GM18498 (cell line): ENCODE data around the gene EPAS1.

Experiments used
- ATAC-seq: cut with Tn5 transposase; IDR thresholded peaks from one replicate; pipeline ENCODE4 v1.9.1; 2021; ENCODE audit warnings: mild to moderate bottlenecking, moderate library complexity; ENCODE audit not compliant: unreplicated experiment

EPAS1 gene

DNA sequence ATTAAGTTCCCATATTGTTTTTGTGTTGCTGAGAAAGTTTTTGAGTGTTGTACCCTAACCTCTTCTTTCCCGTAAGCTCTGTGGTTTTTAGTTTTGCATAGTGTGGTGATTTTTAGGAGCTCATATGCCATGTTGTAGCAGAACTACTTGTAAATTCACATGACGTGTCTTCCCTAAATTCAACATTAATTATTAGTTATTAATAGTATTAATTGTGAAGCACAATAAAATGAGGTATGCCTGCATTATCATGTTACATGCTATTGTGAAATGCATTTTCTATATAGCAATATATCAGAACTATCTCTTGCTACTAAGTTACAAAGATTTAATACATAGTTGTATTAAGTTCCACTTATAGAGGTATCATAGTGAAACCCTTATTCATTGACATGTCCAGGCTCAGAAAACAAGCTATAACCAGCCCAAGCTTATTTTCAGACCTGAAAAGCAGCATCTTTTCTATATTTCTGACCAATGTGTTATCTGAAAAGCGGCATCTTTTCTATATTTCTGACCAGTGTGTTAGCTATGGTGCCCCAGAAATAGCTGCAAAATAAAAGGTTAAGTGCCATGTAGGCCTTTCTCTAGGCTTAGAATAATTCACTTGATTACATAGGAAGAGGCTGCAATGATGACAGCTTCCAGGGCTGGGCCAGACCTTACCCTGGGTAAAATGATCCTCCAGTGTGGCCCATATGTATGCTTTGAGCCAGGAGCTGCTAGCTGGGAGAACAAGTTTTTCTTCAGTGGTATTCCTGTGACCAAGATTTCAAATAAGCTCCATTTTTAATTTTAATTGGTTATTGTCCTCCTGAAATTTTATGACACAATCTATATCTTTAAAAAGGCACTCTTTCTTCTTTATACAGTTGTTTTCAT, 21.6 kb downstream of the EPAS1 start:
- ATAC-seq = no peak

- ATAC-seq = no peak
Observed at GRCh38 chr2:46319711-46320110, 22.5 kb downstream of the EPAS1 start.

DNA sequence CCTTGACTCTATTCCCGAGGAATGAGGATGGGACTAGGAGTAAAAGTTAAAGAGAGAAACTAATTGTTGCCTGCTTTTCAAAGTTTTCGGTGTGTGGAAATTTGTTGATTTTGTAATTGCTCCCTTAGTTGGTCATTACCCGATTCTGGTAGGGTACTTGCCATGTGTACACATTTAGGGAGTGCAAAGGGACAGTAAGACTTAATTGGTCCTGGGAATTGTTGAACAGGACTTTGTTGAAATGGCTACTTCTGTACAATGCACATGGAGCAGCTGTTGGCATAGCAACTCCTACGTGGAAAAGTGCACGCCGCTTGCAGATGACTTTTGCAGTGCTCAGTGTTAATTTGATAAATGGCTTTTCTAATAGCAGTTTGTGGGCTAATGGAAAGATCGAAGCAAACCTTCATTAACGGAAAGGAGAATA, 22.9 kb downstream of the EPAS1 start:
- ATAC-seq = no peak

GRCh38 chr2:46323730-46324129, 26.5 kb downstream of the EPAS1 start:
- no peak for ATAC-seq

DNA sequence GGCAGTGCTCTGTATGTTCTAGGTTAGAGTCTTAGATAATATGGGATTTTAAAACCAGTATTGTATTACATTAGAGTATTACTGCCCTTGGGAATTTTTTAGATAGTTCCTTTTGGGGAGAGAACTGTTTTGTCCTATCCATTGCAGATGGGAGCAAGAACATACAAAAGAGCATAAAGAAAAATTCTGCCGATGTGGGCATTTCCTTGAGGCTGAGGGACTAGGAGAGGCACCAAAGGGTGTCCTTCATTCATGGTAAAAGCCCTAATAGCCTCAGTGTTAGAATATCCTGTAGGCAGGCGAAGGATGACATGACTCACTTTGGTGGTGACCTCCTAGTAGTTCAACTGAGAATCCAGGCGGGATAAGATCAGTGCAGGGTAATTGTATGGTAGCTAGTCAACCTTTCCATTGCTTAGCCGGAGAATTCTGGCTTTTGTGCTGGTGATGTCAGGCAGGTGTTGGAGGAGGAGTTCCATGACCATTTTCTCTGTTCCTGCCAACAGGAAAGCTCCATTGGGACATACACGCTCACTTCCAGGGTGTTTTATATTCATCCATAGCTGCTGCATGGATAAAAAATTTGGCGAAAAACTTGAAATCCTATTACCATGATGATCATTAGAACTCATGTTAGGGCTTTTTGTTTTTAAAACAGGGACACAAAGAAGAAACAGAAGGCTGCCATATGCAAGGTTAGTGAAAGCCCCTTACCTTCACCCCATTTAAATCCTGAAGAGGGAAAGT, 28.1 kb downstream of the EPAS1 start:
- no peak for ATAC-seq

- ATAC-seq = no peak
Observed at GRCh38 chr2:46326231-46326980, 29.2 kb downstream of the EPAS1 start.

DNA sequence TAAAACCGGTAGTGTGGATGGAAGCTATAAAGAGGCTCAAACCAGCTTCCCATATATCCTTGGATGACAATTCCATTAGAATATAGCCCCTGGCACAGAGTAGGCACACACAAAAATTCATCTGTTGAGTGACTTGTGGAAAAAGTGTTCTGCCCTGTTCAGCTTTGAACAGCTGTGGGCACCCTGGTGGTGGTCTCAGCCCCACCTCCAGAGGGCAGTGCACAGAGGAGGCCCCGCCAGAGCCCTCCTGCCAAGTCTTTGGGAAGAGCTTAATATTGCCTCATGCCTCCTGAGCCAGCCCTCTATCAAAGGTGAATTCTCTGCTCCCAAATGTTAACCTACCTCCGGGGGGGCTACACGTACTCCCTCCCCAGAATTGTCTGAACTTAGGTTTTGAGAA, 30.4 kb downstream of the EPAS1 start:
- no peak for ATAC-seq

DNA sequence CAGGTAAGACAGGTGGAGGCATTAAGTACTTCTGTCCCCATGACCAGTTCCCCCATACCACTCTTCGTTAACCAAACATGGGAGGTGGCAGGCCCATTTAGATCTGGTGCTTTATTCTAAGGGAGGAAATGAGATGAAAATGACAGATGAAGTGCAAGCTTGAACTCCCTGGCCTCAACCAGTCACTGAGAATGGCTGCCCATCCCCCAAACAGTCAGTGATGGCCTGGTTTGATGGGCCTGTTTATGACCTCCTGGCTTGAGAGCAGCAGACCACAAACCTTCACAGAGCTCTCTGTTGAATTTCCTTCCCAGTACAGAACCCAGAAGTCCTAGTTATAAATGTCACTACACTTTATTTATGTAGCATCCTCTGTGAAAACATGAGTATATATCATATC, 31.1 kb downstream of the EPAS1 start:
- no peak for ATAC-seq

GRCh38 chr2:46328829-46329228, 31.6 kb downstream of the EPAS1 start:
- ATAC-seq = no peak

DNA sequence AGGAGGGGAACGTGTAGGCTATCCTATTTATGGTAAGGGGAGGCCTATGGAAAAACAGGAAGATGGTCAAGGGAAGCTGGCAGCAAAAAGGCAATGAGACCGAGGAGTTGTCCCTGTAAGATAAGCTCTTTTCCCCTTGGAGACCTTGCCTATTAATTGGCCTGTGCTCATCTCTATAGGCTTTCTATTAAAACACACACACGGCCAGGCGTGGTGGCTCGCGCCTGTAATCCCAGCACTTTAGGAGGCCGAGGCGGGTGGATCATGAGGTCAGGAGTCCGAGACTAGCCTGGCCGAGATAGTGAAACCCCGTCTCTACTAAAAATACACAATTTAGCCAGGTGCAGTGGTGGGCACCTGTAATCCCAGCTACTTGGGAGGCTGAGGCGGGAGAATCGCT, 32.1 kb downstream of the EPAS1 start:
- no peak for ATAC-seq

GRCh38 chr2:46329803-46330775, 32.9 kb downstream of the EPAS1 start:
- no peak for ATAC-seq

- ATAC-seq = no peak
Observed at GRCh38 chr2:46331109-46331766, 34.0 kb downstream of the EPAS1 start.

GRCh38 chr2:46332686-46333281, 35.6 kb downstream of the EPAS1 start:
- no peak for ATAC-seq

DNA sequence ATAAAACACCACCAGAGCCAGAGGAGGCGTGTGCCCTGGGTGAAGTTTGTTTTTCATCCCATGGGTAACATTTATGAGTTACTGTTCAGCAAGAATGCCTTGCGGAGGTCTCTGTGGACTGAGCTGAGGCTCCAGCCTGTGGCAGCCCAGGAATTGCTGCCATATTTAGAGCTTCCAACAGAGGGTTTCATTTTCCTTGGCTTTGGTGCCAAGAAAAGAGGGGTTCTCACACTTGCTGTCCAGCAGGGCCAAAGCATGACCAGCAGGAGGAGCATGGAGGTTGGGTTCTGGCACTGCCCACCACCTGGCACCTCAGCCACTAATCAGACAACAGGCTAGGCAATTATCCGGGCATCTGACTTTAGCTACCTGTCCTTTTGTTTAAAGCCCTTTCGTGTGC, 36.7 kb downstream of the EPAS1 start:
- no peak for ATAC-seq

GRCh38 chr2:46334389-46335271, 37.4 kb downstream of the EPAS1 start:
- no peak for ATAC-seq

- no peak for ATAC-seq
Observed at GRCh38 chr2:46335391-46336282, 38.4 kb downstream of the EPAS1 start.

DNA sequence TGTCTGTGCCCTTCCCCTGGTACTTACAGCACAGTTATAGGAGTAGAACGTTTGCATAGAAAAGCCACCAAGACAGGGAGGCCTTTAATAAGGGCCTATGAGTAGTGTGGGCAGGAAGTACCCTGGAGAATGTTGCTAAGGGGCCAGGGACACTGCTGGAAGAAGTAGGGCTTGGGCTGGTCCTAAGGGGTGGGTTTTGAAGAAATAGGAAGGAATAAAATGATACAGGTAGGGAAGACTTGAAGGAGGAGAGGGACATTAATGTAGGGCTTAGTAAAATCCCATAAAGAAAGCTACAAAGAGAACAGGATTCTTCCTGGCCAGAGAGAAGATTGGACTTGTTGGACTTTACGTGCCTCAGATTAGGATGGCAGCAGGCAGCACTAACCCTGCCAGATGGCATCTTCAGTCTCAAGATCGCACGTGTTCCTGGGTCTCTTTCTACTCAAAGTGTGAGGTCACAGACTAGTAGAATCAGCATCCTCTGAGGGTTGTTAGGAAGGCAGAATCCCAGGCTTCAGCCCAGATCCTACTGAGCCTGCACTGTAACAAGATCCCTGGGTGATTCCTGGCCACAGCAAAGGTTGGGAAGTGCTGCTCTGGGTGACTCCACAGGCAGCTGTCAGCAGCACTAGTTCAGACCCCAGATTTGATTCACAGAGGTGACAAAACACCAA, 39.2 kb downstream of the EPAS1 start:
- ATAC-seq = no peak
